A673 (cell line): ENCODE data around the gene ZNF117. TPM values are rescaled to one million over a fixed set of nuclear protein-coding genes. Genes with fewer than 3 reads are reported as not detected.
"Not testable (repeated sequence)": the region's sequence is repeated elsewhere in the genome, so short reads cannot be mapped to it uniquely, and the experiment has no call there.

Experiments used
- BruUV-seq: library from RNA; stranded (reverse); fragments of 400-500 nt; replicated peaks from 2 replicates; lab custom pipeline; 2021; lab: Mats Ljungman, UMichigan
- CTCF ChIA-PET: fragments of 300-600 bp; sonication (Branson Sonifier 250); formaldehyde crosslinking; loops from one replicate; lab custom pipeline; 2022; ENCODE audit warnings: antibody characterized with exemption; lab: Charles Lee
- POLR2A ChIA-PET: fragments of 300-600 bp; sonication (Branson Sonifier 250); formaldehyde crosslinking; loops from one replicate; lab custom pipeline; 2022; ENCODE audit warnings: antibody characterized with exemption; ENCODE audit not compliant: low non-redundant PET; lab: Charles Lee
- DNase-seq: peaks from one replicate; pipeline ENCODE4 v3.0.0-alpha.2; 2015; ENCODE audit warnings: low spot score
- H3K27ac ChIP-seq: fragments of 200-600 bp; sonication (generic); 2 replicates; pipeline ENCODE4 v1.5.1; 2016; ENCODE audit warnings: mixed run types, low read depth, mild to moderate bottlenecking, mixed read lengths, antibody characterized with exemption, low read length; ENCODE audit not compliant: poor library complexity, severe bottlenecking
- H3K27me3 ChIP-seq: fragments of 200-600 bp; sonication (generic); replicated peaks from 2 replicates; pipeline ENCODE4 v1.6.1; 2017; ENCODE audit warnings: mixed run types, low read depth, mild to moderate bottlenecking, mixed read lengths, antibody characterized with exemption, low read length; ENCODE audit not compliant: insufficient read depth, poor library complexity
- H3K36me3 ChIP-seq: fragments of 200-600 bp; sonication (generic); 2 replicates; pipeline ENCODE4 v1.6.1; 2016; ENCODE audit warnings: mixed run types, mild to moderate bottlenecking, mixed read lengths, antibody characterized with exemption, low read length; ENCODE audit not compliant: insufficient read depth, poor library complexity, severe bottlenecking
- H3K4me1 ChIP-seq: fragments of 200-600 bp; sonication (generic); 2 replicates; pipeline ENCODE4 v1.6.1; 2017; ENCODE audit warnings: mixed run types, mild to moderate bottlenecking, mixed read lengths, antibody characterized with exemption, low read length; ENCODE audit not compliant: insufficient read depth, poor library complexity, severe bottlenecking
- H3K4me3 ChIP-seq: fragments of 200-600 bp; sonication (generic); 2 replicates; pipeline ENCODE4 v1.5.1; 2016; ENCODE audit warnings: low read depth, mixed run types, mild to moderate bottlenecking, mixed read lengths, low read length; ENCODE audit not compliant: poor library complexity, severe bottlenecking
- H3K9me3 ChIP-seq: fragments of 200-600 bp; sonication (generic); 2 replicates; pipeline ENCODE4 v1.6.1; 2016; ENCODE audit warnings: mixed run types, low read depth, mild to moderate bottlenecking, mixed read lengths, antibody characterized with exemption, low read length; ENCODE audit not compliant: poor library complexity, severe bottlenecking
- intact Hi-C: fragments of 100-400 bp; cut with micrococcal nuclease; formaldehyde crosslinking; loops from one replicate; pipeline ENCODE4 v1.10.0; 2022; ENCODE audit not compliant: unreplicated experiment
- total RNA-seq: library from RNA; stranded (reverse); gene quantifications from 2 replicates; pipeline ENCODE4 v1.2.3, GENCODE V29; 2021

Gene ZNF117
- total RNA-seq, 1 experiment from 2014 or later, result 8.4 TPM

DNA sequence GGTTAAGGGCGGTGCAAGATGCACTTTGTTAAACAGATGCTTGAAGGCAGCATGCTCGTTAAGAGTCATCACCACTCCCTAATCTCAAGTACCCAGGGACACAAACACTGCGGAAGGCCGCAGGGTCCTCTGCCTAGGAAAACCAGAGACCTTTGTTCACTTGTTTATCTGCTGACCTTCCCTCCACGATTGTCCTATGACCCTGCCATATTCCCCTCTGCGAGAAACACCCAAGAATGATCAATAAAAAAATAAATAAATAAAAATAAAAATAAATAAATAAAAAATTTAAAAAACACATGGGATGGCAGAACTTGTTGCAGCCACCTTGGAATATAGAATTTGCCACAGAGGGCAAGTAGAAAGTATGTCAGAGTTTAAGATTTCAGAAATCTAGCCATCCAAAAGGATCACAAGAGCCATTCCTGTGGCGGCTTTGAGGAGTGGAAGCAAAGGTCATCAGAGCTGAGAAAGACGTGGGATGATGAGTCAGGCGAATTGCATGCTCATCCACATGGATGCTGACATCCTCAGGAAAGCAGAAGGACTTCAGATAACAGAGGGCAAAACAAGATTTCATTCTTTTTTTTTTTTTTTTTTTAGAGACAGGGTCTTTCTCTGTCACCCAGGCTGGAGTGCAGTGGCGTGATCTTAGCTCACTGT lies 43.4 kb upstream of the ZNF117 start:
- BruUV-seq, H3K4me3 ChIP-seq, DNase-seq, H3K9me3 ChIP-seq, H3K27ac ChIP-seq, H3K27me3 ChIP-seq, intact Hi-C loops, H3K36me3 ChIP-seq, POLR2A ChIA-PET, H3K4me1 ChIP-seq, CTCF ChIA-PET: not testable (repeated sequence)

DNA sequence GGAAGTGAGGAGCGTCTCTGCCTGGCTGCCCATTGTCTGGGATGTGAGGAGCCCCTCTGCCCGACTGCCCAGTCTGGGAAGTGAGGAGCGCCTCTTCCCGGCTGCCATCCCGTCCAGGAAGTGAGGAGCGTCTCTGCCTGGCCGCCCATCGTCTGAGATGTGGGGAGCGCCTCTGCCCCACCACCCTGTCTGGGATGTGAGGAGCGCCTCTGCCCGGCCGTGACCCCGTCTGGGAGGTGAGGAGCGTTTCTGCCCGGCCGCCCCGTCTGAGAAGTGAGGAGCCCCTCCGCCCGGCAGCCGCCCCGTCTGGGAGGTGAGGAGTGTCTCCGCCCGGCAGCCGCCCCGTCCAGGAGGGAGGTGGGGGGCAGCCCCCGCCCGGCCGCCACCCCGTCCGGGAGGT lies 42.6 kb upstream of the ZNF117 start:
- POLR2A ChIA-PET, intact Hi-C loops: not testable (repeated sequence)

DNA sequence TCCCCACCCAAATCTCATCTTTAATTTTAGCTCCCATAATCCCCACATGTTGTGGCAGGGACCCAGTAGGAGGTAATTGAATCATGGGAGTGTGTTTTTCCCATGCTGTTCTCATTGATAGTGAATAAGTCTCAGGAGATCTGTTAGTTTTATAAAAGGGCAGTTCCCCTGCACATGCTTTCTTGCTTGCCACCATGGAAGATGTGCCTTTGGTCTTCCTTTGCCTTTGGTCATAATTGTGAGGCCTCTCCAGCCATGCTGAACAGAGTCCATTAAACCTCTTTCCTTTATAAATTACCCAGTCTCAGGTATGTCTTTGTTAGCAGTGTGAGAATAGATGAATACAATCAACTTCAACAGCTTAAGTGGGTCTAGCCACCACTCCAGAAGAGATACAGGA lies 34.2 kb upstream of the ZNF117 start:
- H3K9me3 ChIP-seq, H3K27me3 ChIP-seq, DNase-seq, H3K36me3 ChIP-seq, H3K27ac ChIP-seq, H3K4me3 ChIP-seq, BruUV-seq, CTCF ChIA-PET, POLR2A ChIA-PET, intact Hi-C loops, H3K4me1 ChIP-seq: not testable (repeated sequence)

More for the DNA sequence above, 42.6 kb upstream of the ZNF117 start:
- H3K27ac ChIP-seq, BruUV-seq, DNase-seq, H3K4me1 ChIP-seq, CTCF ChIA-PET, H3K9me3 ChIP-seq, H3K27me3 ChIP-seq, H3K4me3 ChIP-seq, H3K36me3 ChIP-seq: not testable (repeated sequence)

DNA sequence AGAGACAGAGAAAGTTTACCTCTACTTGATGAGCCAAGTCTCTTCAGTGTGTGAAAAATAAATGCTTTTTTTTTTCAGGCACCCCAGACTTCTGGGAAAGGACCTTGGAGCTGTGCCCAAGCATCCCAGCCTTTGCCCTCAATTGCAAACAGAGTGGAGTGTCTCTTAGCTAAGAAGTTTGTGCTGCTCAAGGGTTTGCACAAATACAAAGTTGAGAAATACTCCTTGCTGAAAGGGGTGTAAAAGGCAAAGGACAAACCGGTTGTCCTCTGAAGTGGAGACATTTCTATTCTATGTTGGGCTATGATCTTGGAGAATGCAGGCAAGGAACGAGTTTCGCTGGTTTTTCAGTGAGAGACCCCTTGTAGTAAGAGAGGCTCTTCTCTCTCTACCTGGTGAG lies 30.1 kb upstream of the ZNF117 start:
- H3K27ac ChIP-seq, H3K4me3 ChIP-seq, POLR2A ChIA-PET, H3K36me3 ChIP-seq, CTCF ChIA-PET, H3K4me1 ChIP-seq, intact Hi-C loops, BruUV-seq, H3K9me3 ChIP-seq, H3K27me3 ChIP-seq, DNase-seq: not testable (repeated sequence)

DNA sequence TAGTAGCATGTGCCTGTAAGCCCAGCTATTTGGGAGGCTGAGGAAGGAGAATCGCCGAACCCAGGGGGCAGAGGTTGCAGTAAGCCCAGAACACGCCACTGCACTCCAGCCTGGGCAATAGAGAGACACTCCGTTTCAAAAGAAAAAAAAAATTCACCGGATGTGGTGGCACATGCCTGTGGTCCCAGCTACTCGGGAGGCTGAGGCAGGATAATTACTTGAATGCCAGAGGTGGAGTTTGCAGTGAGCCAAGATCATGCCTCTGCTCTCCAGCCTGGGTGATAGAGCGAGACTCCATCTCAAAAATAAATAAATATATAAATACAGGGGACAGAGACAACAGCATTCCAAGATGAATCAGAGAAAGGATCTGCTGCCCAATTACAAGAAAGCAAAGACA lies 19.0 kb upstream of the ZNF117 start:
- DNase-seq, CTCF ChIA-PET, intact Hi-C loops, BruUV-seq, H3K27ac ChIP-seq, H3K4me3 ChIP-seq, H3K4me1 ChIP-seq, POLR2A ChIA-PET, H3K9me3 ChIP-seq, H3K36me3 ChIP-seq, H3K27me3 ChIP-seq: not testable (repeated sequence)

DNA sequence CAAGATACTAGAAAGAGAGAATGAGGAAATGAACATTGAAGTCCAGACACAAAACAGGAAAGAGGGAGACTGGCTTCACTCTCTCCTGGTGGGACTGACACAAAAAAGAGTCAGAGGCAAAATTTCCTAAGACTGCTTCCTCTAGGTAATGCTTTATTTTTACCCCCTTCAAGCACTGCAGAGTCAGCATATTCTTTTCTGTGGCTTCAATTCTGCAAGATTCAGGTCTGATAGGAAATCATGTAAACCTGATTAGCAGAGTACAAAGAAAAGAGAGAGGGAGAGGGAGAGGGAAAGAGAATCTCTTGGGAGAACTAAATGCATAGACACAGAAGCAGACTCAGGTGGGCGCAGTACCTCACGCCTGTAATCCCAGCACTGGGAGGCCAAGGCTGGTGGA lies 18.6 kb upstream of the ZNF117 start:
- H3K36me3 ChIP-seq, CTCF ChIA-PET, intact Hi-C loops, H3K9me3 ChIP-seq, DNase-seq, POLR2A ChIA-PET, H3K4me1 ChIP-seq, H3K4me3 ChIP-seq, H3K27ac ChIP-seq, BruUV-seq, H3K27me3 ChIP-seq: not testable (repeated sequence)

DNA sequence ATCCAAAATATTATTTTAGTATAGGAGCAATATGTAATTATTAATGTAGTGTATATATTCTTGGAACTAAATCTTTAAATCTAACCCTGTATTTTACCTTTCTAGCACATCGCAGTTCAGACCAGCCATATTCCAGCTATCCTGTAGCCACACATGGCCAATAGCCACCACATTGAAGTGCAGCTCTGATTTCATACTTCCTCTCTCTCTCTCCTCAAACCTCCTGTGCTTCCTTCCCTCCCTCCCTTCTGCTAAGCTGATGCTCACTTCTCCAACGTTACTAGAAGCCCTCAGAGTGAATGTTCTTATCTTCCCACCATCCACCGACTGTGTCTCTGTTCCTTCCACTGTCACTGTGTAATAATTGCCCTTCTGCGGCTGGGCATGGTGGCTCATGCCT lies 16.2 kb upstream of the ZNF117 start:
- H3K4me3 ChIP-seq, H3K4me1 ChIP-seq, intact Hi-C loops, H3K36me3 ChIP-seq, CTCF ChIA-PET, POLR2A ChIA-PET, BruUV-seq, H3K27me3 ChIP-seq, DNase-seq, H3K27ac ChIP-seq, H3K9me3 ChIP-seq: not testable (repeated sequence)
